Adipocyte (in vitro differentiated cells): ENCODE measurements around the gene GALNT10.
A peak's percentile ranks its signal among the peaks of the same experiment; 100 is the strongest.

Experiments used
- DNase-seq: peaks from one replicate; pipeline ENCODE4 v3.0.0-alpha.2; 2015; ENCODE audit warnings: low read depth
- H3K27me3 ChIP-seq: replicated peaks from 2 replicates; pipeline ENCODE4 v1.7.0; 2013; ENCODE audit warnings: mild to moderate bottlenecking, low read length, moderate library complexity; ENCODE audit not compliant: control insufficient read depth, insufficient read depth
- H3K36me3 ChIP-seq: 2 replicates; pipeline ENCODE4 v1.7.0; 2013; ENCODE audit warnings: low read length, mild to moderate bottlenecking, moderate library complexity; ENCODE audit not compliant: control insufficient read depth, insufficient read depth, severe bottlenecking
- H3K4me1 ChIP-seq: 2 replicates; pipeline ENCODE4 v1.7.0; 2013; ENCODE audit warnings: mild to moderate bottlenecking, low read length, moderate library complexity; ENCODE audit not compliant: control insufficient read depth, insufficient read depth
- H3K4me3 ChIP-seq: 2 replicates; pipeline ENCODE4 v1.7.0; 2013; ENCODE audit warnings: mild to moderate bottlenecking, low read length, moderate library complexity
- H3K9ac ChIP-seq: 2 replicates; pipeline ENCODE4 v1.7.0; 2013; ENCODE audit warnings: mild to moderate bottlenecking, low read length, moderate library complexity
- H3K9me3 ChIP-seq: 2 replicates; pipeline ENCODE4 v1.7.0; 2013; ENCODE audit warnings: mild to moderate bottlenecking, low read length, moderate library complexity; ENCODE audit not compliant: control insufficient read depth

Gene GALNT10

GRCh38 chr5:154374264-154374663 is 183.7 kb downstream of the GALNT10 start:
- Histone ChIP-seq H3K27me3 (no peaks in the 10 kb centered on the region), H3K4me1 (peaks cover 67% of the 10 kb centered on the region)

DNA sequence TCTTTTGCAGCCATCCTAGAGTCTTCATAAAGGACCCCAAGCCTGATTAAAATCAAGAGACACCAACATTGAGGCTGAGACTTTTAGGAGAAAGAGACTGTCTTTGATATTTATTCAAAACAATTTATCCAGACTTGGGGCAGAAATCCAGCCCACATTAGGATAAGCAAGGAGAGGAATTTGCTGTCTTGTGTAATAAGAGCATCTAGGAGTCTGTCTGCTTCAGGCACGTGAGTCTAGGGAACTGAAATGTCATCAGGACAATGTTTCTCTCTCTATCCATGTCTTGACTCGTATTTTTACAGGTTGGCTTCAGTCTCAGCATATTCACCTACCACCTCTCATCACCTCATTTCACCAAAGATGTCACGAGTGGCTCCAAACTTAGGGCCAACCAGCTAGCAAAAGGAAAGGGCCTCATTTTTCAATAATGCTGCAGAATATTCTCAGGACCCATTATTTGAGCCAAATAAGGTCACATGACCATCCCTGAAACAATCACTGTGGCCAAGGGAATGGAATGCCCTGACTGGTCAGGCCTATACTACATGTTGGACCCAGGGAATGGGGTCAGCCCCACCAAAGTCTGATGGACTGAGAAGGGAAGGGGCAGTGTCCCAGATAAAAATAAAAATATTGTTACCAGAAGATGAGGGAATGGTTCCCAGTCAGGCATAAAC is 184.9 kb downstream of the GALNT10 start:
- DNase-seq: peak; percentile 59
- no peaks in the 10 kb centered on the region for H3K27me3 ChIP-seq
- H3K4me1 ChIP-seq: peaks cover 56% of the 10 kb centered on the region
- no peak overlapping the region for H3K4me3 ChIP-seq
- peaks cover 19% of the 10 kb centered on the region for H3K36me3 ChIP-seq
- peak overlapping the region; percentile 58 for H3K9ac ChIP-seq
- no peaks in the 10 kb centered on the region for H3K9me3 ChIP-seq

More at GRCh38 chr5:154374264-154374663, 183.7 kb downstream of the GALNT10 start:
- Histone ChIP-seq H3K36me3 (peaks cover 17% of the 10 kb centered on the region), H3K4me3 (no peak overlapping the region), H3K9me3 (no peaks in the 10 kb centered on the region), H3K9ac (peak overlapping the region; percentile 58)
- DNase-seq: no peak

DNA sequence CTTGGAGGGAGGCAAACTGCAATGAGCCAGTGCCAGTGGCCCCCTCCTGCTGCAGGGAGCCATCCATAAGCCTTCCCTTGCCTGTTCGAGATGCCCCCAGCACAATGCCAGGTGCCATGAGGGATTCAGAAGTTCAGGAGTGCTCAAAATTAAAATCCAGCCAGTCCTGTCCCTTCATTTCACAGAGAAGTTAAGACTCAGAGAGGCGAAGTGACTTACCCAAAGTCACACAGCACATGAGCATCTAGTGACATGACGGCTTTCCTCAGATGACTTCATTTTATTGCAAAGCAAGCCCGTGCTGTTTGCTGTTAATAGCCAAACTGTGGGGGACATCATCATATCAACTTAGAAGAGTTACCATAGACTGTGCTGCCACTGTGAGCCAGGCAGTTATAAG is 185.9 kb downstream of the GALNT10 start:
- Histone ChIP-seq H3K9me3 (no peaks in the 10 kb centered on the region), H3K36me3 (peaks cover 27% of the 10 kb centered on the region), H3K27me3 (no peaks in the 10 kb centered on the region), H3K9ac (no peak overlapping the region), H3K4me3 (no peak overlapping the region), H3K4me1 (peaks cover 46% of the 10 kb centered on the region)
- DNase-seq: no peak

DNA sequence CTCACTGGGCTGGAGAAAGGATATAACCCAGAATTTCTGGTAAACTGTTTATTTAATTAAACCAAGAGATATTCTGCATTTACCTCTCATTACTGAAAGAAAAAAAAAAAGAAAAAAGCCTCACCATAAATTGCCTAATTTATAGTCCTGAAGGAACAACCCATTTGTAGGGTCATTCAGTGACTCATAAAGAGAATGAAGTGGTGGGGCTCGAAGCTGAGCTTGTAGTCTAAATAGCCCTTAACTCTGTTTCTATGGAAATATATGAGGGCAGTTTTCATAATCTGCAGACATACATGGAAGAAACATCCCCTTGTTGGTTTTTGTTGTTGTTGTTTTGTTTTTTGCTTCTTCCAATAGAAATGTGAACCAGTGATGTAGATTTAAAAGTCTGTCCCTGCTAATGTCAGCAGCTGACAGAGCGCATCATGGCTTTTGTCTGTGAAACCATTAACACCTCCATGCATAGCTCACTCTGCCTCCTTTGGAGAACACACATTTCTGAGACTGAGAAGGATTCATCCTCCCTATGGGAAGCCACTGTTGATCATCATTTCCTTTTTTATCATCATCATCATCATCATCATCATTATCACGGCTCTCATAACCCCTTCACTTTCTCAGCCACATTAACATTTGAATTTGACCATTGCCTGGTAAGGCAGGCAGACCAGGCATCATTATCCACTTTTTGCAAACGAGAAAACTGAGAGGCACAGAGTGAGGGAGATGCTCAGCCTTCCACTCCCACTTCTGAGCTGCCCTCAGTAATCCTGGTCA is 187.4 kb downstream of the GALNT10 start:
- no peak for DNase-seq
- Histone ChIP-seq H3K27me3 (no peaks in the 10 kb centered on the region), H3K9me3 (no peaks in the 10 kb centered on the region), H3K4me1 (peaks cover 31% of the 10 kb centered on the region), H3K9ac (no peak overlapping the region), H3K4me3 (no peak overlapping the region), H3K36me3 (peaks cover 27% of the 10 kb centered on the region)

DNA sequence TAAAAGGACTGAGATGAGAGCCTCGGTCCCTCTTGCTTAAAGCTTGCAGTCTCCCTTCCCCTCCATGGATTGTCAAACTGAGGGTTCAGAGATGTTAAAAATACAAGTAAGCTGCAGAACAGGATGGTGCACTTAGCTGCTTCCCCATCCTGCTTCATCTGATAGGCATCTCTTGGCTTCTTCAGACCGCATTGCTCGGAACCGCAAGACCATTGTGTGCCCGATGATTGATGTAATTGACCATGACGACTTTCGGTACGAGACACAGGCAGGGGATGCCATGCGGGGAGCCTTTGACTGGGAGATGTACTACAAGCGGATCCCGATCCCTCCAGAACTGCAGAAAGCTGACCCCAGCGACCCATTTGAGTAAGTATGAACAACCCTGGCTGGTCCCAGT is 189.7 kb downstream of the GALNT10 start:
- Histone ChIP-seq H3K36me3 (peaks cover 28% of the 10 kb centered on the region), H3K9me3 (no peaks in the 10 kb centered on the region), H3K4me3 (no peak overlapping the region), H3K4me1 (peaks cover 8% of the 10 kb centered on the region), H3K27me3 (no peaks in the 10 kb centered on the region), H3K9ac (no peak overlapping the region)
- no peak for DNase-seq

DNA sequence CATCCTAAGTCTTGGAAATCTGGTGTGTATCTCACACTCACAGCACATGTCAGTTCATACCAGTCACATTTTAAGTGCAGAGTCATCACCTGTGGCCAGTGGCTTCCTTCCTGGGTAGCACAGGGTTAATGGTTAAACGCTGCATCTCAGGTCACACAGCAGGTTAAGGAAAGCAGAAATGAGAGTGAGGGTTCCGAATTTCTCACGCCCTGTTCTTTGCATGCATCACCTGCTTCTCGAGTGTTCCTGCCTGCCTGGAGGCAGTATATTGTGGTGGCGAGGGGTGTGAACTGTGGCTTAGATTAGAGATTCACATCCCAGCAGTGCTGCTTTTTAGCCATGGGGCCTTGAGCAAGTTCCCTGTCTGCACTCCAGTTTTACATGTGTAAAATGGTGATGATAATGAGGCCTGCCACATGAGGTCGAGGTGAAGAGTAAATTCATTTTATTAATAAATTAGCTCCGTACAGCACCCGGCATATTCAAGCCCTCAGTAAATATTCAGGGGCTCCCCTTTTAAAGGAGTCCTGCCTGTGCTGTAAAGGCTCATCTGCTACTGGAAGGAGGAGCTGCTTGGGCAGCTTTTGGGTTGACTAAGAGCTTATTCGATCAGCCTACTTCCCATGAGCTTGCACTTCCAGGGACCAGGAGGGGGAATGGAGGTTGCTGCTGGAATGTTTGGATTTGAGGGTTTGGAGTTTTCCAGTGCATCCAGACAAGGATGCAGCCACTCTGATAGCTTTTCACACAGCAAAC is 194.1 kb downstream of the GALNT10 start:
- DNase-seq: no peak

GRCh38 chr5:154385236-154385512 is 194.6 kb downstream of the GALNT10 start:
- Histone ChIP-seq H3K9me3 (no peaks in the 10 kb centered on the region), H3K9ac (no peak overlapping the region), H3K36me3 (peaks cover 28% of the 10 kb centered on the region), H3K27me3 (no peaks in the 10 kb centered on the region), H3K4me3 (no peak overlapping the region), H3K4me1 (no peaks in the 10 kb centered on the region)
- DNase-seq: no peak

More for the DNA sequence above, 194.1 kb downstream of the GALNT10 start:
- Histone ChIP-seq H3K9ac (no peak overlapping the region), H3K36me3 (peaks cover 28% of the 10 kb centered on the region), H3K27me3 (no peaks in the 10 kb centered on the region), H3K9me3 (no peaks in the 10 kb centered on the region), H3K4me1 (no peaks in the 10 kb centered on the region), H3K4me3 (no peak overlapping the region)

DNA sequence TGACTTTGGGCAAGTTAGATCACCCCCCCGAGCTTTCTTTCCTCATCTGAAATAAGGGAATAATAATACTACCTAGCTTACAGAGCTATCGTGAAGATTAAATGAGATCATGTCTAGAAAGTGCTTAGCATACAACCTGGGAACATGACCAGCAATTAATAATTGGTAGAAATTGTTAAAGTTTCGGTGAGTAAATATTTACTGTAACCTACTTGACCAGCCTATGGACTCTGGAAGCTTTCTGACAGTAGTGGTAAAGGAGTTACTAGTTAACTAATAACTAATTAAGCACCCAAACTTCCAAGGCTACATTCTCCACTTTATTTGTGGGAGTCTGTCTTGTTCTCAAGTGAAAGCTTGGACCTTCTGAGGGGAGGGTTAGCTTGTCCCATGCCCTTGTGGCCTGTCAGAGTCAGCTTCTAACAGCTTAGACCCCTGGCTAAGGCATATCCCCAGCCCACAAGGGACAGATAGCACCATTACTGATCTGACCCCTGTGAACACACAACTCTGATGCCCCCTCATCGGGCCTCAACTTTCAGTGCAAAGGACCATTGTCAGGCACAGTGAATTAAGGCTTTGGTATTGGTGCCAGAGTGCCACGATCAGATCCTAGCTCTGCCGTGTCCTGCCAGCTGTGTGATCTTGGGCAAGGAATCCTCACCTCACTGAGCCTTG is 196.6 kb downstream of the GALNT10 start:
- Histone ChIP-seq H3K9me3 (no peaks in the 10 kb centered on the region), H3K9ac (no peak overlapping the region), H3K36me3 (peaks cover 18% of the 10 kb centered on the region), H3K4me3 (no peak overlapping the region), H3K4me1 (no peaks in the 10 kb centered on the region), H3K27me3 (no peaks in the 10 kb centered on the region)
- no peak for DNase-seq

DNA sequence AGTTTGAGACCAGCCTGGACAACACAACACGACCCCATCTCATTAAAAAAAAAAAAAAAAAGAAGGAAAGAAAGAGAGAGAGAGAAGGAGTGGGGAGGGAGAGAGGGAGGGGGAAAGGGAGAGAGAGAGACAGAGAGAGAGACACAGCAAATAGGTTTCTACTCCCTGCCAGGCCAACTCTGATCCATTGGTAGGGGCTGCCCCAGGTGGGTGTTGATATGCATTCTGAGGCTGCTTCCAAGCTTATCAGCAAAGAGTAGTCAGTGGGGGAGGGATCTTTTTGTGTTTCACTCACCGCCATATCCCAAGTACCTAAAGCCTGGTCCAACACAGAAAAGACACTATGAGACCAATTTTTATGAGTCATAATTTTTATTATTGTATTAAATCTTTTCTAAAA is 198.3 kb downstream of the GALNT10 start:
- DNase-seq: no peak
- Histone ChIP-seq H3K4me3 (no peak overlapping the region), H3K9me3 (no peaks in the 10 kb centered on the region), H3K27me3 (no peaks in the 10 kb centered on the region), H3K9ac (no peak overlapping the region), H3K4me1 (no peaks in the 10 kb centered on the region), H3K36me3 (peaks cover 22% of the 10 kb centered on the region)

DNA sequence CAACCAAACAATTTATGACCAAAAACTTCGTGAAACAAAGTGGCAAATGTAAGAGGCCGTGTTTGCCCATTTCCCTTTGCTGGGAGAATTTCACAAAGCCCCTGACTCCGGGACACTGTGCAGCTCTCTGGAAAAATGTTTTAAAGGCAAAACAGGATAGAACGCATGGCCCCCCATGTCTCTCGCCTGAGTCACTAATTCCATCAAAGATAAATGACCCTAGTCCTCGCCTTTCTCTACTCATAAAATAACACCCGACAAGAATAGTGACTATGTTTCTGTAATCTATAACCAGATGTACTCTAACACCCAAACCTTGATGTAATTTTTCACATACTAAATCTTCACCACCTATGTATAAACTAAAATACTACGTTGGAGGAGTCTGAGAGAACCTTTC is 199.6 kb downstream of the GALNT10 start:
- H3K4me1 ChIP-seq: peaks cover under 1% of the 10 kb centered on the region

More for the DNA sequence above, 199.6 kb downstream of the GALNT10 start:
- DNase-seq: no peak
- peaks cover 22% of the 10 kb centered on the region for H3K36me3 ChIP-seq
- no peak overlapping the region for H3K9ac ChIP-seq
- H3K4me3 ChIP-seq: no peak overlapping the region
- no peaks in the 10 kb centered on the region for H3K27me3 ChIP-seq
- H3K9me3 ChIP-seq: no peaks in the 10 kb centered on the region
